Kidney glomerular epithelial cell (primary cell): ENCODE results near the gene PRMT1.
"Not testable (repeated sequence)": the region's sequence is repeated elsewhere in the genome, so short reads cannot be mapped to it uniquely, and the experiment has no call there.

Experiments used
- DNase-seq: peaks from one replicate; lab custom pipeline; 2025; lab: John Stamatoyannopoulos, UW

The PRMT1 gene

DNA sequence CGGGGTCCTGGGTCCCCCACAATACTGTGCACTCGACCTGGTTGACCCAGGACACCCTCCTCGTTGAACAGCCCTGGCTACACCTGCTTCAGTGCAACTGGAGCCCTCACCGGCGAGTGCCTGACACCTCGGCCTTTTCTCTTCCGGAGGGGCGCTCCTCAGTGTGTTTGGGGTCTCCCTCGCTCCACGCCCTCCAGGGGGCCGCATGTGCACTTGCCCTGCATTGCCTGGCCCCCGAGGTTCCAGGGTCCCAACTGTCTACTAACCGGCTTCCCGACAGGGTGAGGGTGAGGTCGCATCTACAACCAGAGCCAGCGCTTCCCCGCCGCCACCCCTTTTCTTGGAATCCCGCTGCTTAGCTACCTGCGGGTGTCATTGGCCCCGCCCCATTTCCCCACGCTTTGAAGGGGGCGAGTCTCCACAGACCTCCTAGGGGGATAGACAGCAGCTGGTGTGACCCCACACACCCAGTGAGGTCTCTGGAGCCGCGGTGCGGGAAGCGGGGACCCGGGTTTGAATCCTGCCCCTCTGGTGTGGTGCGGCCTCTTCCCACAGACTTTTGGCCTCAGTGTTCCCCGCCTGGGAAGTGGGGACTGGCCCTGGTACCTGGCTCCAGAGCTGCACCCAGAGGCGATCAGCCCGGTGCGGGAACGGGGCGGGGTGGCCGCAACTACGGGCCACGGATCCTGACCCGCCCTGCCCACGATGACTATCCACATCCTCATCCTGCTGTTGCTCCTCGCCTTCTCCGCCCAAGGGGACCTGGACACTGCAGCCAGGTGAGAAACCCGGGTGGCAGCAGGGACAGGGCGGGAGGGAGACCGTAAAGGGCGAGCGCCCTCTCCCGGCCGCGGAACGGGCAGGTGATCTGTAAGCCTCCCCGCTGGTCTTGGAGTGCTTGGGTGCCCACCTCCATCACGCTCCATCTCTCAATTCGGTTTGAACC, 12.3 kb downstream of the PRMT1 start, which contains the start of gene ADM5:
Gene ADM5 (plus strand): TSS at position 462 of the 946 bp plus-strand sequence. CDS start 244 bp downstream, at position 706.
- no peak for DNase-seq

GRCh38 chr19:49690079-49690655, 13.1 kb downstream of the PRMT1 start:
- no peak for DNase-seq

GRCh38 chr19:49690656-49691242, 13.7 kb downstream of the PRMT1 start, which contains the start of gene CPT1C:
CPT1C (plus strand) TSS chr19:49691116; CDS start chr19:49692253, 1,137 bp downstream.
- peak; percentile 3 for DNase-seq

GRCh38 chr19:49691243-49692146, 14.4 kb downstream of the PRMT1 start:
- peak; percentile 6 for DNase-seq

DNA sequence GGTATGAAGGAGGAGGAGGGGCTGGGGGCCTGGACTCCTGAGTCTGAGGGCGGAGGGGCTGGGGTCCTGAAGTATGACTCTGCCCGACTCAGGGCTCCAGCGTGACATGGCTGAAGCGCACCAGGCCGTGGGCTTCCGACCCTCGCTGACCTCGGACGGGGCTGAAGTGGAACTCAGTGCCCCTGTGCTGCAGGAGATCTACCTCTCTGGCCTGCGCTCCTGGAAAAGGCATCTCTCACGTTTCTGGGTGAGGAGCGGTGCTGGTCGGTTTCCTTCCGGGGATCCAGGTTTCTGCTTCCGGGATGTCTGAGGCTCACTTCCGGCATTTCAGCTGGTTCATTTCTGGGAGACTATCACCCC, 15.1 kb downstream of the PRMT1 start:
- no peak for DNase-seq

- no peak for DNase-seq
Observed at GRCh38 chr19:49696115-49696514, 19.0 kb downstream of the PRMT1 start.

DNA sequence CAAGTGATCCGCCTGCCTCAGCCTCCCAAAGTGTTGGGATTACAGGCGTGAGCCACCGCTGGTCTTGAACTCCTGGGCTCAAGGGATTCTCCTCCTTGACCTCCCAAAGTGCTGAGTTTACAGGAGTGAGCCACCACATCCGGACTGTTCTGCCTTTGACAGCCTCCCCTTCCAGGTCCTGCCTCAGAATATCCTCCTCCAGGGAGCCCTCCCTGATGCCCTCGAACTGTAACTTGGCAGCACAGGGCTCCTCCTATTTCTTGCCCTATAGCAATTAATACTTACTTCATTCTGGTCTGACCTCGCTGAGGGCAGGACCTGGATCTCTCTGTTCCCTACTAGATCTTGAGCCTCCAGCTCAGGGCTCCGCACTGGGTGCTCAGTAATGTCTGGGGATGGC, 19.8 kb downstream of the PRMT1 start:
- no peak for DNase-seq

DNA sequence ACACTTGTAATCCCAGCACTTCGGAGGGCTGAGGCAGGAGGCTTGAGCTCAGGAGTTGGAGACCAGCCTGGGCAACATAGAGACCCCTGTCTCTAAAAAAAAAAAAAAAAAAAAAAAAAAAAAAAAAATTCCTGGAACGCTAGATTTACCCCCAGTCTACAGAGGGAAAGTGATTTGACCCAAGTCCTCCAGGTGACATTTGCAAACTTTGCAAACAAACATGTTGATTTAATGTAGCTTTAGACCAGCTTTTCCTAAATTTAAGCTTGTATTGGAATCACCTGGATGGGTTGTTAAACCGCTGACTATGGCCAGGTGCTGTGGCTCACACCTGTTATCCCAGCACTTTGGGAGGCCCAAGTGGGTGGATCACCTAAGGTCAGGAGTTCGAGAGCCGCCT, 22.3 kb downstream of the PRMT1 start:
- no peak for DNase-seq

GRCh38 chr19:49700563-49700962, 23.5 kb downstream of the PRMT1 start:
- DNase-seq, result no peak

GRCh38 chr19:49701271-49701786, 24.3 kb downstream of the PRMT1 start:
- DNase-seq, result no peak

GRCh38 chr19:49704888-49705642, 28.0 kb downstream of the PRMT1 start:
- DNase-seq, result no peak

GRCh38 chr19:49705919-49706318, 28.8 kb downstream of the PRMT1 start:
- DNase-seq, result no peak

DNA sequence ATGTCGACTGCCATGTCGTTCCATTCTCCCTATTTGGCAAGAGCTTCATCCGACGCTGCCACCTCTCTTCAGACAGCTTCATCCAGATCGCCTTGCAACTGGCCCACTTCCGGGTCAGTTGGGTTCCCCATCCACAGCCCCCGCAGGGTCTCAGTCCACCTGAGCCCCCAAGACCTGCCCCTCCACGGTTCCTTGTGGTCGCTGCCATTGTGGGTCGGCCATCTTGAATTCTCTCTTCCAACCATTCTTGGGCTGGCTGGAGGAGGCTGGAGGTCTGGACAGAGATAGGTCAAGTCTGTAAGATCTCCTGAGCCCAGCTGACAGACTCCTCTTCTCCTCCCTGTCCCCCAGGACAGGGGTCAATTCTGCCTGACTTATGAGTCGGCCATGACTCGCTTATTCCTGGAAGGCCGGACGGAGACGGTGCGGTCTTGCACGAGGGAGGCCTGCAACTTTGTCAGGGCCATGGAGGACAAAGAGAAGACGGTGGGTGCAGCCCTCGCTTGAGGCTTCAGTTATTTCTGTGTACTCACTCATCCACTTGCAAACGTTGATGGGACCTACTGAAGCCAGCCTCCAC, 33.4 kb downstream of the PRMT1 start:
- DNase-seq, result peak; percentile 1

- DNase-seq, result no peak
Observed at GRCh38 chr19:49712397-49712859, 35.4 kb downstream of the PRMT1 start.

GRCh38 chr19:49713236-49713845, 36.3 kb downstream of the PRMT1 start:
- DNase-seq, result no peak

- no peak for DNase-seq
Observed at GRCh38 chr19:49716154-49716553, 39.1 kb downstream of the PRMT1 start.

- no peak for DNase-seq
Observed at GRCh38 chr19:49718511-49718910, 41.4 kb downstream of the PRMT1 start.

DNA sequence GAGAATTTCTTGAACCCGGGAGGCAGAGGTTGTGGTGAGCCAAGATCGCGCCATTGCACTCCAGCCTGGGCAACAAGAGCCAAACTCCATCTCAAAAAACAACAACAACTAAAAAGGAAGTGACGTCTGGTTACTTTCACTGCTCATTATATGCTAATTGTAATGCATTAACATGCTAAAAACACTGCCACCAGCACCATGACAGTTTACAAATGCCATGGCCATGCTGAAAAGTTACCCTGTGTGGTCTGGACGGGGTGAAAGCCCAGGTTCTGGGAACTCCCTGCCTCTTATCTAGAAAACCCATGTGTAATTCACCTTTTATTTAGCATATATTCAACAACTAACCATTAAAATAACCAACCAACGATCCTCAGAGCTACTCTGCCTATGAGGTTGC, 41.9 kb downstream of the PRMT1 start:
- no peak for DNase-seq

GRCh38 chr19:49719420-49719819, 42.3 kb downstream of the PRMT1 start:
- not testable (repeated sequence) for DNase-seq
